Effector CD4-positive, alpha-beta T cell (primary cell): ENCODE results near the gene GPC5.

ENCODE experiments used
- DNase-seq: peaks from one replicate; pipeline ENCODE4 v3.0.0-alpha.2; 2020

The GPC5 gene

GRCh38 chr13:91544723-91545122, 146.3 kb downstream of the GPC5 start:
- DNase-seq: no peak

GRCh38 chr13:91546900-91547299, 148.5 kb downstream of the GPC5 start:
- no peak for DNase-seq

GRCh38 chr13:91553584-91553983, 155.2 kb downstream of the GPC5 start:
- no peak for DNase-seq

GRCh38 chr13:91554101-91554500, 155.7 kb downstream of the GPC5 start:
- no peak for DNase-seq

GRCh38 chr13:91557328-91558090, 159.1 kb downstream of the GPC5 start:
- DNase-seq: no peak

- no peak for DNase-seq
These were observed 165.4 kb downstream of the GPC5 start for GRCh38 chr13:91563799-91564198.

GRCh38 chr13:91564396-91564795, 166.0 kb downstream of the GPC5 start:
- no peak for DNase-seq

- no peak for DNase-seq
These were observed 166.9 kb downstream of the GPC5 start for GRCh38 chr13:91565296-91565695.

GRCh38 chr13:91567485-91568207, 169.2 kb downstream of the GPC5 start:
- DNase-seq: no peak

GRCh38 chr13:91571681-91572080, 173.3 kb downstream of the GPC5 start:
- DNase-seq: no peak

- no peak for DNase-seq
These were observed 174.0 kb downstream of the GPC5 start for GRCh38 chr13:91572439-91572838.

GRCh38 chr13:91572944-91573598, 174.7 kb downstream of the GPC5 start:
- DNase-seq: no peak

- no peak for DNase-seq
These were observed 176.3 kb downstream of the GPC5 start for GRCh38 chr13:91574766-91575165.

- no peak for DNase-seq
These were observed 178.2 kb downstream of the GPC5 start for GRCh38 chr13:91576590-91576989.

- no peak for DNase-seq
These were observed 180.9 kb downstream of the GPC5 start for GRCh38 chr13:91579320-91579719.

- DNase-seq: no peak
These were observed 182.3 kb downstream of the GPC5 start for GRCh38 chr13:91580749-91581148.

- no peak for DNase-seq
These were observed 188.2 kb downstream of the GPC5 start for GRCh38 chr13:91586609-91587008.

- no peak for DNase-seq
These were observed 190.1 kb downstream of the GPC5 start for GRCh38 chr13:91588541-91588940.

- DNase-seq: no peak
These were observed 193.9 kb downstream of the GPC5 start for GRCh38 chr13:91592056-91593014.

- DNase-seq: no peak
These were observed 195.0 kb downstream of the GPC5 start for GRCh38 chr13:91593456-91593855.

- DNase-seq: no peak
These were observed 195.6 kb downstream of the GPC5 start for GRCh38 chr13:91594061-91594460.

- DNase-seq: no peak
These were observed 197.3 kb downstream of the GPC5 start for GRCh38 chr13:91595677-91596076.

GRCh38 chr13:91596842-91597241, 198.4 kb downstream of the GPC5 start:
- no peak for DNase-seq
